ENCODE data around the gene TMEM161B. TPM values are rescaled to one million over a fixed set of nuclear protein-coding genes. Genes with fewer than 3 reads are reported as not detected.
"Not testable (repeated sequence)": the region's sequence is repeated elsewhere in the genome, so short reads cannot be mapped to it uniquely, and the experiment has no call there.

The TMEM161B gene
- total RNA-seq, 4 donors from 2014 or later = 20.5 to 35.7 (median 24.1) TPM

DNA sequence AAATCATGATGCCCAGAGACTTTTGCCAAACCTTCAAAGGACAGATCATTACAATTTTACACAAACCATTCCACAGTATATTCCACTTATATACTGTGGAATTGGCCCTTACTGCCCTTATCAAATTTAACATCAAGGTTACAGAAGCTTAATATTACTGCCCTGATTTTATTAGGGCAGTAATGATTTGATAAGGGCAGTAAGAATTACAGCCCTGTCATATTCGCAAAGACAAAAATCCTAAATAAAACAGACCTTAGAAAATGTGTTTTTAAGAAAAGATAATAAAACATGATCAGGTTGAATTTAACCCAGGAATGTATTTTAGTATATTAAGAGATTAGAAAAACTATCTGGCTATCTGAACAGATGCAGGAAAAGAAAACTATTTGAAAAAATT is 7.7 kb upstream of the TMEM161B start:
- no peak overlapping the region for H3K27ac ChIP-seq
- WGBS, 2 donors = 98 to 100% methylated on average over 1 of the region's 1 CpG
- no peaks in the 10 kb centered on the region for H3K27me3 ChIP-seq
- H3K4me1 ChIP-seq = no peaks in the 10 kb centered on the region
- H3K36me3 ChIP-seq = peaks cover 0 to 4% of the 10 kb centered on the region in 2 donors
- intact Hi-C loops (cut with DNase I) = no loop called here
- no peaks in the 10 kb centered on the region for H3K9me3 ChIP-seq
- TF ChIP-seq POLR2A (IDR thresholded peaks at IDR 0.05) = no peak
- TF ChIP-seq, protein P1, sequence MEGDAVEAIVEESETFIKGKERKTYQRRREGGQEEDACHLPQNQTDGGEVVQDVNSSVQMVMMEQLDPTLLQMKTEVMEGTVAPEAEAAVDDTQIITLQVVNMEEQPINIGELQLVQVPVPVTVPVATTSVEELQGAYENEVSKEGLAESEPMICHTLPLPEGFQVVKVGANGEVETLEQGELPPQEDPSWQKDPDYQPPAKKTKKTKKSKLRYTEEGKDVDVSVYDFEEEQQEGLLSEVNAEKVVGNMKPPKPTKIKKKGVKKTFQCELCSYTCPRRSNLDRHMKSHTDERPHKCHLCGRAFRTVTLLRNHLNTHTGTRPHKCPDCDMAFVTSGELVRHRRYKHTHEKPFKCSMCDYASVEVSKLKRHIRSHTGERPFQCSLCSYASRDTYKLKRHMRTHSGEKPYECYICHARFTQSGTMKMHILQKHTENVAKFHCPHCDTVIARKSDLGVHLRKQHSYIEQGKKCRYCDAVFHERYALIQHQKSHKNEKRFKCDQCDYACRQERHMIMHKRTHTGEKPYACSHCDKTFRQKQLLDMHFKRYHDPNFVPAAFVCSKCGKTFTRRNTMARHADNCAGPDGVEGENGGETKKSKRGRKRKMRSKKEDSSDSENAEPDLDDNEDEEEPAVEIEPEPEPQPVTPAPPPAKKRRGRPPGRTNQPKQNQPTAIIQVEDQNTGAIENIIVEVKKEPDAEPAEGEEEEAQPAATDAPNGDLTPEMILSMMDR (IDR thresholded peaks at IDR 0.05) = no peak
- no peak overlapping the region for H3K4me3 ChIP-seq (replicated peaks in 1 of 3)
- no peak for DNase-seq

DNA sequence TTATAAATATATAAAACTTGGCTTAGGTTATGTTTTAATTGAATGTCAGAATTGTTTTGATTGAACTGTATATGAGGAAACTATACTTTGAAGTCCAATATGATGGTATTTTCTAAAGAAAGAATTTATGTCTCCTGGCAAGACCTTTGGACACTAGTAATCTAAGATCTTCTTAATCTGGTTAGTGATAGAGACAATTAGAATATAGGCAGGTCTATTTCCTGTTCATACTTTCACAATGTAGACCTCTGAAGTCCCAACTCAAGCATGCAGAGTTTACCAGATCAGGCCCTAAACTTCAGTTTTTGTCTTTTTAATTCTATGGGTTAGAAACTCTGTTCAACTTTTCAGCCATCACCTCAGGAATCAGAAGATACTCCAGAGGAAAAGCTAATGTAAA is 6.9 kb upstream of the TMEM161B start:
- TF ChIP-seq POLR2A (IDR thresholded peaks at IDR 0.05) = no peak
- TF ChIP-seq, protein P1 (IDR thresholded peaks at IDR 0.05) = no peak
- no peak for DNase-seq
- Histone ChIP-seq H3K36me3 (peaks cover 0 to 4% of the 10 kb centered on the region in 2 donors), H3K27me3 (no peaks in the 10 kb centered on the region), H3K4me3 (replicated peaks in 1 of 3) (no peak overlapping the region), H3K9me3 (no peaks in the 10 kb centered on the region), H3K4me1 (peaks cover under 1 to 6% of the 10 kb centered on the region in 2 donors), H3K27ac (no peak overlapping the region)
- intact Hi-C loops (cut with DNase I) = no loop called here

DNA sequence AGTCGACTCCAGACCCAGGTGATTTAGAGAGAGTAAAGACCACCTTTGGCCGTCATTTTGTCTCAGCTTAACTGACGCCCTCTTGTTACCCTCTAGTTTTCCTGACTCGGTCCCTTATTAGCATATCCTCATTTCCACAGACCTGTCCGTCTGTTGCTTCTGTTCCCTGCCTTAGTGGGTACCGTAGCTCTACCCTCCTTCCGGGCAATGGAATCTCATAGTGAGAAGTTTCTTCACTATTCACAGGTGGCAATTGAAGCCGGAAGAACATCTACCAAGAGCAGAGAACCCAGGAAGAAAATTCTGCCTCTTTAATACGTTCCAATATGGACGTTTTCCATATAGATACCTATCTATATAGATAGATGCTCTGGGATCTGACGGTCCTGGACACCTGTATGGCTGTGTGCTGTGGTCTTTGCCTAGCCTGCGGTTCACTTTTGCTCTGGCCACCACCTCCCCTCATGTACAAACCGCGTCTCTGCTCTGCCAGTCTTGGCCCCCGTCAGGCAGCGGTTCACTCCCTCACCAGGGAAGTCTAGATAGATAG is 652 bp upstream of the TMEM161B start:
- DNase-seq = peak; percentile 6 to 7
- peak overlapping the region; percentile 18 to 74 (median 50) for H3K27ac ChIP-seq
- H3K4me1 ChIP-seq = peaks cover 23 to 26% of the 10 kb centered on the region in 2 donors
- H3K9me3 ChIP-seq = no peaks in the 10 kb centered on the region
- no peak for TF ChIP-seq POLR2A (IDR thresholded peaks at IDR 0.05)
- TF ChIP-seq, protein P1 (IDR thresholded peaks at IDR 0.05) = no peak
- 6 to 7% methylated on average over 16 of the region's 16 CpGs for WGBS, 2 donors
- intact Hi-C loops (cut with DNase I) = no loop called here
- H3K4me3 ChIP-seq (replicated peaks in 1 of 3) = peak overlapping the region; percentile 39 to 83 (median 81)
- no peaks in the 10 kb centered on the region for H3K27me3 ChIP-seq
- peaks cover 0 to 3% of the 10 kb centered on the region in 2 donors for H3K36me3 ChIP-seq

DNA sequence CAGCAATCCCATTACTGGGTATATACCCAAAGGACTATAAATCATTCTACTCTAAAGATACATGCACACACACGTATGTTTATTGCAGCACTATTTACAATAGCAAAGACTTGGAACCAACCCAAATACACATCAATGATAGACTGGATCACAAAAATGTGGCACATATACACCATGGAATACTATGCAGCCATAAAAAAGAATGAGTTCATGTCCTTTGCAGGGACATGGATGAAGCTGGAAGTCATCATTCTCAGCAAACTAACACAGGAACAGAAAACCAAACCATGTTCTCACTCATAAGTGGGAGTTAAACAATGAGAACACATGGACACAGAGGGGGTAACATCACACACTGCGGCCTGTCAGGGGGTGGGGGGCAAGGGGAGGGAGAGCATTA is 4.1 kb downstream of the TMEM161B start:
- H3K27ac ChIP-seq; H3K9me3 ChIP-seq; H3K4me3 ChIP-seq (replicated peaks in 1 of 3); H3K27me3 ChIP-seq; DNase-seq; H3K36me3 ChIP-seq; intact Hi-C loops (cut with DNase I): not testable (repeated sequence)
- 97 to 100% methylated on average over 2 of the region's 2 CpGs for WGBS, 2 donors
- H3K4me1 ChIP-seq = peaks cover 10 to 13% of the 10 kb centered on the region in 2 donors

DNA sequence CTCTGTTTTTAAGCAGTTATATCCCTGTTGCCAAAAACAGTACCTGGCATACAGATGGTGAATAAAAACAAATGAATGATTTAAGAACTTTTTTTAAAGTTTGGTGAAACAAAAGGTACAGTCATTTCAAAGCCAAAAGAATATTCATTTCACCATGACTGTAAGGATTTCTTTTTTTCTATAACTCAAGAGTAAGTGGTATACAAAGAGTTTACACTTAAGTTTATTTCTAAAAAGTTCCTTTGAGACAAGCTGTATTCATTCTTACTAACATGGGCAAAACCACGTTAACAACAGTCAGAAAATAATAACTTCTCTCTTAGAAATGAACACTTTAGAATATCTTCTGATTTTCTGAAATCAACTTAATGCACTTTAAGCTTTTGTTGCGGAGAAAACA is 5.3 kb downstream of the TMEM161B start:
- DNase-seq = no peak
- Histone ChIP-seq H3K27me3 (no peaks in the 10 kb centered on the region), H3K27ac (no peak overlapping the region), H3K36me3 (no peaks in the 10 kb centered on the region), H3K9me3 (no peaks in the 10 kb centered on the region), H3K4me1 (peaks cover 8 to 12% of the 10 kb centered on the region in 2 donors), H3K4me3 (replicated peaks in 1 of 3) (no peak overlapping the region)
- intact Hi-C loops (cut with DNase I) = no loop called here
- TF ChIP-seq, protein P1 (IDR thresholded peaks at IDR 0.05) = no peak
- no peak for TF ChIP-seq POLR2A (IDR thresholded peaks at IDR 0.05)
- WGBS, 2 donors = 97 to 99% methylated on average over 2 of the region's 2 CpGs

GRCh38 chr5:88262116-88262515 is 6.5 kb downstream of the TMEM161B start:
- Histone ChIP-seq H3K4me3 (replicated peaks in 1 of 3) (no peak overlapping the region), H3K4me1 (peaks cover 0 to under 1% of the 10 kb centered on the region in 2 donors), H3K27me3 (no peaks in the 10 kb centered on the region), H3K27ac (no peak overlapping the region), H3K36me3 (no peaks in the 10 kb centered on the region), H3K9me3 (no peaks in the 10 kb centered on the region)
- intact Hi-C loops (cut with DNase I) = no loop called here
- TF ChIP-seq, protein P1 (IDR thresholded peaks at IDR 0.05) = no peak
- no peak for TF ChIP-seq POLR2A (IDR thresholded peaks at IDR 0.05)
- DNase-seq = no peak
